ENCODE results near the gene SYNPO.
A peak's percentile ranks its signal among the peaks of the same experiment; 100 is the strongest.

The SYNPO gene

GRCh38 chr5:150607105-150607504 lies 33.4 kb upstream of the SYNPO start:
- no peak for DNase-seq

GRCh38 chr5:150607991-150608390 lies 32.5 kb upstream of the SYNPO start:
- DNase-seq: no peak

GRCh38 chr5:150608991-150609390 lies 31.5 kb upstream of the SYNPO start:
- no peak for DNase-seq

GRCh38 chr5:150609843-150610584 lies 30.4 kb upstream of the SYNPO start:
- DNase-seq: no peak

GRCh38 chr5:150611026-150611425 lies 29.4 kb upstream of the SYNPO start:
- no peak for DNase-seq

- peak; percentile 86 for DNase-seq
These were observed 28.1 kb upstream of the SYNPO start for GRCh38 chr5:150612405-150612804.

- no peak for DNase-seq
These were observed 27.4 kb upstream of the SYNPO start for GRCh38 chr5:150612905-150613670.

GRCh38 chr5:150613991-150614660 lies 26.3 kb upstream of the SYNPO start:
- DNase-seq: no peak

- no peak for DNase-seq
These were observed 25.8 kb upstream of the SYNPO start for GRCh38 chr5:150614661-150615060.

- DNase-seq: no peak
These were observed 25.2 kb upstream of the SYNPO start for GRCh38 chr5:150615141-150615699.

- DNase-seq: peak; percentile 47
These were observed 24.4 kb upstream of the SYNPO start for GRCh38 chr5:150616024-150616470.

- DNase-seq: no peak
These were observed 24.0 kb upstream of the SYNPO start for GRCh38 chr5:150616506-150616905.

GRCh38 chr5:150618163-150618562 lies 22.3 kb upstream of the SYNPO start:
- no peak for DNase-seq

- DNase-seq: no peak
These were observed 21.7 kb upstream of the SYNPO start for GRCh38 chr5:150618588-150619281.

- DNase-seq: no peak
These were observed 20.9 kb upstream of the SYNPO start for GRCh38 chr5:150619359-150620230.

GRCh38 chr5:150621301-150621700 lies 19.2 kb upstream of the SYNPO start:
- no peak for DNase-seq

- no peak for DNase-seq
These were observed 18.3 kb upstream of the SYNPO start for GRCh38 chr5:150622157-150622556.

- no peak for DNase-seq
These were observed 17.1 kb upstream of the SYNPO start for GRCh38 chr5:150623152-150623877.

GRCh38 chr5:150623878-150624216 lies 16.6 kb upstream of the SYNPO start:
- DNase-seq: no peak

GRCh38 chr5:150624334-150625163 lies 15.9 kb upstream of the SYNPO start:
- DNase-seq: no peak
